Measurements from ENCODE around the gene STK17B.

STK17B gene

DNA sequence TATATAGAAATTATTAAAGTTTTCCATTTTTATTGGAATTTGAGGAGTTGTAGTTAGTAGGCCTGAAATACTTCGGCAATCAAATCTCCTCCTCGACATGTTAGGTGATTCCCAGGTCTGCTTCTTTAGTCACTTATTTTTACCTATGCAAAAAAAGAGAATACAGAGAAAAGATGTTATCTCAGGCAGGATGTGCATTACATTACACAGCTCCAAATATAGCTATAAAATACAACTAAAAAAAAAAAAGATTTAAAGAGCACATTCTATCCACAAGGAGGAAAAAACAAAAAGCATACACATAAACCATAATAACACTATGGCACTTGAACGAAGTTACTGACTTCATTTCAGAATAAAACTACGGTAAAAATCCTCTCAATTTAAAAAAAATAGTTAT is 8.1 kb downstream of the STK17B start:
- Histone ChIP-seq H4K20me1 (peaks cover 36% of the 10 kb centered on the region), H3K9ac (no peak overlapping the region), H3K4me2 (0 out of 2 replicates have a peak overlapping the region, but pooled peaks have one; percentile 18), H3K36me3 (peaks cover 25% of the 10 kb centered on the region), H3K27me3 (no peaks in the 10 kb centered on the region), H3K27ac (no peak overlapping the region), H3K4me1 (peaks cover 91% of the 10 kb centered on the region), H3K9me3 (no peaks in the 10 kb centered on the region), H3K4me3 (no peak overlapping the region)
- TF ChIP-seq Cebpa-rat (IDR thresholded peaks at IDR 0.05): no peak

DNA sequence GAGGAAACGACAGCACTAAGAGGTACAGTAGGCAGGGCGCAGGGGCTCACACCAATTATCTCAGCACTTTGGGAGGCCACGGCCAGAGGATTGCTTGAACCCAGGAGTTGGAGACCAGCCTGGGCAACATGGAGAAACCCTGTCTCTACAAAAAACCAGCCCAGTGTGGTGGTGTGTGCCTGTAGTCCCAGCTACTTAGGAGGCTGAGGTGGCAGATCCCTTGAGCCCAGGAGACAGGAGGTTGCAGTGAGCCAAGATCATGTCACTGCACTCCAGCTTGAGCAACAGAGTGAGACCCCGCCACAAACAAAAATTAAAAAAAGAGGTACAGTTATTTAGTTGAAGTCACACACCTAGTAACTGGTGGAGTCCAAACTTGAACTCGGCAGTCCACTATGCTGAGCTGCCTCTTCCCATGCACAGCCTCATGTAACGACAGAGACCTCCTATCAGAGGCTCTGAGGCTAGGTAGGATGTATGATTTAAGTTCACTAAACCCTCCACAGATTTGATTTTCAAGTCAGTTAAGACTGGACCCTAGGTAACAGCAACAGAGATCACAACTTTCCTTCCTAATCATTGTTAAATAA is 8.7 kb downstream of the STK17B start:
- Histone ChIP-seq H4K20me1 (peaks cover 30% of the 10 kb centered on the region), H3K9me3 (no peaks in the 10 kb centered on the region), H3K9ac (no peak overlapping the region), H3K27me3 (no peaks in the 10 kb centered on the region), H3K4me2 (peak overlapping the region; percentile 18), H3K4me3 (no peak overlapping the region), H3K36me3 (peaks cover 25% of the 10 kb centered on the region), H3K4me1 (peaks cover 91% of the 10 kb centered on the region), H3K27ac (peak overlapping the region; percentile 61)
- TF ChIP-seq Cebpa-rat (IDR thresholded peaks at IDR 0.05): no peak

DNA sequence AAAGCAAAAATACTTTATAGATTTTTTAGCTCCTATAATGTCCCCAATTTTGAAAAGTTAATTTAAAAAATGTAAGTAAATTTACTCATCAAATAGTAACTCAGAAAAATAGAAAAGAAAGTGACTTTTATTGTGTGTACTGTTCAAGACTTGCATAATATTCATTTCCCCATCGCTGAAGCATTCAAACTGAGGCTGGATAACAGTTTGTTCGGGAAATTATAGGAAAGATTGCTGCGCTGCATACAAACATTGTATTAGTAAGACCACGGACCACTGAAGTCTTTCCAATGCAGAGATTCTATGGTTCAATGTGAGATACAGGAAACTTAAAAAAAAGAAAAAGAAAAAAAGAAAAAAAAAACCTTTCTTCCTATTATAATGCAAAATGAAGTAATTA is 10.4 kb downstream of the STK17B start:
- no peak overlapping the region for H3K9ac ChIP-seq
- peak overlapping the region; percentile 89 for H3K27ac ChIP-seq
- TF ChIP-seq Cebpa-rat (IDR thresholded peaks at IDR 0.05): no peak
- peaks cover 74% of the 10 kb centered on the region for H3K4me1 ChIP-seq
- H3K4me3 ChIP-seq: no peak overlapping the region
- H3K4me2 ChIP-seq: peak overlapping the region; percentile 87
- no peaks in the 10 kb centered on the region for H3K9me3 ChIP-seq
- H4K20me1 ChIP-seq: peaks cover 16% of the 10 kb centered on the region; the same call in 1 of the 2 replicates
- peaks cover 37% of the 10 kb centered on the region for H3K36me3 ChIP-seq
- H3K27me3 ChIP-seq: no peaks in the 10 kb centered on the region

DNA sequence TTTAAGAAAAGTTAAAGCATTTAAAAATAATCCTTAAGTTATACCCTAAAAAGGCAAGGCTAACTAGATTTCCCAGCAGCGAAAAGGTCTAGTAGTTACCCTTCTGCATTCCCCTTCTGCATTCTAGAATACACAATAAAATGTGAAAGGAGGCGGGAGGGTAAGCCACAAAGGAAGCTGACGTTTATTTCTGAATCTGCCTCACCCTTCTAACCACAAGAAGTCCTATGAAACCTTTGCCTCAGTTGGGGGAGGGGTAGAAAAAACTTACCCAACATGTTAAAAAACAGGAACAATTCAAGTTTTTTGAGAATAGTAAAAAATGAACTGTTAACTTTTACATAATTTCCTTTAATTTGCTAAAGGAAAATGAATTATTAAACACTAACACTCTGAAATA is 11.3 kb downstream of the STK17B start:
- TF ChIP-seq Cebpa-rat (IDR thresholded peaks at IDR 0.05): no peak
- H4K20me1 ChIP-seq: peaks cover 9% of the 10 kb centered on the region; the same call in 1 of the 2 replicates
- H3K27me3 ChIP-seq: no peaks in the 10 kb centered on the region
- peak overlapping the region; percentile 89 for H3K27ac ChIP-seq
- no peak overlapping the region; the same call in 1 of the 2 replicates for H3K4me3 ChIP-seq
- no peak overlapping the region for H3K9ac ChIP-seq
- H3K36me3 ChIP-seq: peaks cover 42% of the 10 kb centered on the region
- no peaks in the 10 kb centered on the region for H3K9me3 ChIP-seq
- peaks cover 66% of the 10 kb centered on the region for H3K4me1 ChIP-seq
- H3K4me2 ChIP-seq: peak overlapping the region; percentile 87

DNA sequence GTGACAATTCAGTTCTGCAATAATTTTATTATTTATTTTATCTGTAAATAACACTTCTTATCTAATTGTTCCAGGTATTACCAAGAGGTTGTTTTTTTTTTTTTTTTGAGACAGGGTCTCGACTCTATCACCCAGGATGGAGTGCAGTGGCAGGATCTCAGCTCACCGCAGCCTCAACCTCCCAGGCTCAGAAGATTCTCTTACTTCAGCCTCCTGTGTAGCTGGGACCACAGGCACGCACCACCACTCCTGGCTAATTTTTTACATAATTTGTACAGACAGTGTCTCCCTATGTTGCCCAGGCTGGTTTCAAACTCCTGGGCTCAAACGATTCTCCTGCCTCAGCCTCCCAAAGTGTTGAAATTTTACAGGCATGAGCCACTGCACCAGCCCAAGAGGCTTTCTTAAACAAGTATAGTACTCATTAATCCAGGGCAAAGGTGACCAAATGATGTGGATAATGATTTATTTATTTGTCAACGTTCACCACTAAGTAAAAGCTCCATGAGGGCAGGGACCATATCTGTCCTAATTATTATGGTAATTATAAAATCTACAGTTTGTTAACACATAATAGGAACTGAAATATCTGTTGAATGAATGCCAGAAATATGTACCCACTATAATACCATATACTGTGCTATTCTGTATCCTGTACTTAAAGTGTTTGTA is 12.0 kb downstream of the STK17B start:
- Histone ChIP-seq H3K9me3 (no peaks in the 10 kb centered on the region; the same call in 1 of the 2 replicates), H4K20me1 (peaks cover 1% of the 10 kb centered on the region; the same call in 1 of the 2 replicates), H3K36me3 (peaks cover 44% of the 10 kb centered on the region), H3K4me2 (peak overlapping the region; percentile 87), H3K27ac (peak overlapping the region; percentile 89), H3K27me3 (no peaks in the 10 kb centered on the region), H3K9ac (peak overlapping the region; percentile 64), H3K4me3 (peak overlapping the region; percentile 43), H3K4me1 (peaks cover 58% of the 10 kb centered on the region)
- TF ChIP-seq Cebpa-rat (IDR thresholded peaks at IDR 0.05): no peak

DNA sequence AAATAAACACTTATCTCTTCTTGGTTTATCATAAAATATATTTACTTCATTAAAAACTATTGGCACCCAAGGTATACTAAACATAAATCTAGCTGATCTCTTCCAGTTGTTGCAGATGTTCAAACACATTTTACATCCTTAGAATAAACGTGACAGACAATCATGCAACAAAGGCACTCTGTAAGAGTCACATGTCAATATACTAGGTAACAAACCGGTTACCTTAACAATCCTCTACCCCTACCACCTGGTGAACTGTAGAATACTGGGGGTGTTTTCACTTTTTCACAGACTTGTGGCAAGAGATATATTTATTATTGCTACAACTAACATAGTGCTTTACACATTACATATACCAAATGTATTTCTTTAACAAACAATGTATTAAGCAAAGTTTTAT is 15.8 kb downstream of the STK17B start:
- Histone ChIP-seq H3K27me3 (no peaks in the 10 kb centered on the region), H3K27ac (no peak overlapping the region), H3K9ac (no peak overlapping the region), H3K9me3 (peaks cover 4% of the 10 kb centered on the region; the same call in 1 of the 2 replicates), H3K4me2 (no peak overlapping the region), H4K20me1 (no peaks in the 10 kb centered on the region), H3K4me1 (peaks cover 30% of the 10 kb centered on the region), H3K36me3 (peaks cover 50% of the 10 kb centered on the region), H3K4me3 (no peak overlapping the region)
- no peak for TF ChIP-seq Cebpa-rat (IDR thresholded peaks at IDR 0.05)

DNA sequence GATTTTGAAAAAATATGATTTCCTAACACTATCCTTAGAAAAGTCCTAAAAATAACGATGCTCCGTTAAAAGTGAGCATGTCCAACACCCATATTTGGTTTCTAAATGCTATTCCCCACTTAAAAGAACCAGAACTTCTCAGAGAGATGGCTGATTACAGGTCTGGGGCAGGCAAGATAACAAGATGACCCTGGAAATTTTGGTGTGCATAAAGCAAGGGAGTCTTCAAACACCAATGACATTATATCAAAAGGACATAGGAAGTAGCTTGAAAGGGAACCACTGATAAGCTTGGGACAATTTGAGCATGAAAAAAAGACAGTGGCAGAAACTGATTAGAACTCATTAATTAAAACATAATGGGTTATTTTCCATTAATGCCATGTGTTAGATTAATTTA is 17.9 kb downstream of the STK17B start:
- TF ChIP-seq Cebpa-rat (IDR thresholded peaks at IDR 0.05): no peak
- peaks cover 24% of the 10 kb centered on the region for H3K4me1 ChIP-seq
- no peaks in the 10 kb centered on the region; the same call in 1 of the 2 replicates for H4K20me1 ChIP-seq
- H3K4me2 ChIP-seq: no peak overlapping the region
- H3K27ac ChIP-seq: no peak overlapping the region
- no peak overlapping the region for H3K4me3 ChIP-seq
- H3K27me3 ChIP-seq: no peaks in the 10 kb centered on the region
- peaks cover 4% of the 10 kb centered on the region; the same call in 1 of the 2 replicates for H3K9me3 ChIP-seq
- H3K36me3 ChIP-seq: peaks cover 63% of the 10 kb centered on the region
- no peak overlapping the region for H3K9ac ChIP-seq

DNA sequence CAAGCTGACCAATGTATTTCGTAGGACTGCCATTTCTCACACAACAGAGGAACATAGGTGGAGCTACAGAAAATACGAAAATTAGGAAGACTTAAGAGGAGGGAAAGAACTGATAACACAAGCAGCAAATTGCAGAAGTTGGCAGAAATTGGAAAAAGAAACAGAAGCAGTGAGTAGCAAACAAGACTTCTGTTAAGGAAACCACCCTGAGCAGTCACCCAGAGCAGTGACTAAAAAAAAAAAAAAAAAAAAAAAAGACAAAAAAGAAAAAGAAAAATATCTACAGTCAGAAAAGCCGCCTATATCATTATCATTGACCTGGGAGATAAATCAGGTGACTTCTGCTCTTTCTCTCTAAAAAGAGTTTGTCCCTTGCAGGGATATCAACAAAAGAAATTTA is 21.4 kb downstream of the STK17B start:
- H3K4me3 ChIP-seq: no peak overlapping the region
- TF ChIP-seq Cebpa-rat (IDR thresholded peaks at IDR 0.05): no peak
- H3K27ac ChIP-seq: no peak overlapping the region
- H3K27me3 ChIP-seq: no peaks in the 10 kb centered on the region
- H3K4me1 ChIP-seq: peaks cover 15% of the 10 kb centered on the region
- 0 out of 2 replicates have a peak overlapping the region, but pooled peaks have one; percentile 4 for H3K4me2 ChIP-seq
- H4K20me1 ChIP-seq: no peaks in the 10 kb centered on the region; the same call in 1 of the 2 replicates
- H3K9me3 ChIP-seq: peaks cover 4% of the 10 kb centered on the region; the same call in 1 of the 2 replicates
- peaks cover 74% of the 10 kb centered on the region for H3K36me3 ChIP-seq
- no peak overlapping the region for H3K9ac ChIP-seq

DNA sequence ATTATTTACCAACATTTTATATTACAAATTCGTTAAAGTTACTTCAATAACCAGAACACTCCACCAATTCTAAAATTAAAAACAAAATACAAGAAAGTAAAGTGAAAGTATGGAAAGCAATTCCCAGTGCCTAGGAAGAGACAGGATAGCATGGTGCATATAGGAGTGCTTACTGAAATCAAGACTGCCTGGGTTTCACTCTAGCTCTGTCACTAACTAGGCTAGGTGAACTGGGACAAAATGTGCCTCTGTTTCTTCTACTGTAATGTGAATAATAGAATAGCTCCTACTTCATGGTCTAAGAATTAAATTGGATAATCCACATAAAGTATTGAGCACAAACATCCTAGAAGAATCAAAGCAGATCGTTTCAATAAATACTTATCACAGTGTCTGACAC is 22.6 kb downstream of the STK17B start:
- Histone ChIP-seq H4K20me1 (no peaks in the 10 kb centered on the region; the same call in 1 of the 2 replicates), H3K27ac (no peak overlapping the region), H3K9ac (no peak overlapping the region), H3K4me3 (no peak overlapping the region), H3K36me3 (peaks cover 74% of the 10 kb centered on the region), H3K4me2 (no peak overlapping the region), H3K4me1 (peaks cover 15% of the 10 kb centered on the region), H3K27me3 (no peaks in the 10 kb centered on the region), H3K9me3 (peaks cover 4% of the 10 kb centered on the region; the same call in 1 of the 2 replicates)
- TF ChIP-seq Cebpa-rat (IDR thresholded peaks at IDR 0.05): no peak

DNA sequence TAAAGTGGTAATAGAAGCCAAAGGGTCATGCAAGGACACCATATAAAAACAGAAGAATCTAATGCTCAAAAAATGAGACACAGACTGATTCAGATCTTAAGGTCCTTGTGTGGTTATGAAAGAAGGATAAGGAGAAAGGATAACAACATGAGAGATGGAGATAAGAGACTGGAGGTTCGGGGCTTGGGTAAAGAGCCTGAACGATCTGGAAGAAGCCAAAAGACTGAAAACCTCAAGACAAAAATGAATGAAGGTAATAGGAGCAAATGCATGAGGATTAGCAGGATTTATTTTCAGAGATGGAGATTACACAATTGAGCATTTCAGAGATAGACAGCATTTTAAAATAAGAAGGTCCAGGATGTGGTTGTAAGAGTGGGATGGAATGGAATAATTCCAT is 26.1 kb downstream of the STK17B start:
- Histone ChIP-seq H3K4me1 (peaks cover 6% of the 10 kb centered on the region), H3K9ac (no peak overlapping the region), H3K4me2 (no peak overlapping the region), H3K9me3 (no peaks in the 10 kb centered on the region), H3K27ac (no peak overlapping the region), H3K27me3 (no peaks in the 10 kb centered on the region), H4K20me1 (no peaks in the 10 kb centered on the region; the same call in 1 of the 2 replicates), H3K4me3 (no peak overlapping the region), H3K36me3 (peaks cover 89% of the 10 kb centered on the region)
- no peak for TF ChIP-seq Cebpa-rat (IDR thresholded peaks at IDR 0.05)
